Common myeloid progenitor, CD34-positive (primary cell): ENCODE results near the gene NTM.
A peak's percentile ranks its signal among the peaks of the same experiment; 100 is the strongest.

Source experiments
- CTCF ChIA-PET: fragments of 350-600 bp; sonication (Branson Sonifier 250); formaldehyde crosslinking; loops from one replicate; lab custom pipeline; 2021; ENCODE audit warnings: antibody characterized with exemption; lab: Charles Lee
- POLR2A ChIA-PET: fragments of 350-600 bp; sonication (Branson Sonifier 250); formaldehyde crosslinking; loops from one replicate; lab custom pipeline; 2021; ENCODE audit warnings: antibody characterized with exemption; lab: Charles Lee
- DNase-seq, 3 donors: peaks; one replicate each; pipeline versions ENCODE4 v3.0.0 to v3.0.0-alpha.2; 2013
- H3K27ac ChIP-seq, 2 experiments: 1 replicate in 1 of 2; 2 replicates in 1 of 2; pipeline ENCODE4 v1.7.0; 2013; ENCODE audit warnings: inconsistent platforms in 2 of 2, low read length in 2 of 2, mild to moderate bottlenecking in 2 of 2, low read depth in 1 of 2, moderate library complexity in 1 of 2; ENCODE audit not compliant: severe bottlenecking in 2 of 2, insufficient read depth in 1 of 2, poor library complexity in 1 of 2
- H3K27me3 ChIP-seq, 5 experiments: replicated peaks in 2 of 5; 1 replicate in 3 of 5; 2 replicates in 2 of 5; pipeline versions ENCODE4 v1.6.1 to v1.7.0; 2013; ENCODE audit warnings: low read length in 4 of 5, mild to moderate bottlenecking in 2 of 5, moderate library complexity in 2 of 5, inconsistent platforms in 1 of 5; ENCODE audit not compliant: insufficient read depth in 5 of 5, control insufficient read depth in 4 of 5
- H3K36me3 ChIP-seq, 4 experiments: 1 replicate in 2 of 4; 2 replicates in 2 of 4; pipeline versions ENCODE4 v1.6.1 to v1.7.0; 2013; ENCODE audit warnings: low read length in 3 of 4, control low read depth in 1 of 4, mild to moderate bottlenecking in 1 of 4; ENCODE audit not compliant: control insufficient read depth in 4 of 4, insufficient read depth in 4 of 4
- H3K4me1 ChIP-seq, 4 experiments: 1 replicate in 3 of 4; 2 replicates in 1 of 4; pipeline versions ENCODE4 v1.6.1 to v1.7.1; 2013; ENCODE audit warnings: low read length in 3 of 4, mild to moderate bottlenecking in 3 of 4, control low read depth in 1 of 4, inconsistent platforms in 1 of 4, moderate library complexity in 1 of 4; ENCODE audit not compliant: control insufficient read depth in 4 of 4, insufficient read depth in 4 of 4; ENCODE audit errors: control extremely low read depth in 1 of 4
- H3K4me3 ChIP-seq, 7 experiments: 1 replicate in 4 of 7; 2 replicates in 3 of 7; pipeline versions ENCODE4 v1.5.1 to v1.7.0; 2013; ENCODE audit warnings: mild to moderate bottlenecking in 7 of 7, low read length in 6 of 7, moderate library complexity in 6 of 7, inconsistent platforms in 2 of 7, low read depth in 2 of 7, control low read depth in 1 of 7; ENCODE audit not compliant: insufficient read depth in 4 of 7, control insufficient read depth in 1 of 7; ENCODE audit errors: extremely low read depth in 1 of 7
- H3K9me3 ChIP-seq, 5 experiments: 1 replicate in 4 of 5; 2 replicates in 1 of 5; pipeline versions ENCODE4 v1.6.1 to v1.7.1; 2013; ENCODE audit warnings: low read length in 4 of 5, mild to moderate bottlenecking in 2 of 5, inconsistent platforms in 1 of 5, low read depth in 1 of 5, moderate library complexity in 1 of 5; ENCODE audit not compliant: control insufficient read depth in 4 of 5, insufficient read depth in 2 of 5; ENCODE audit errors: control extremely low read depth in 1 of 5
- WGBS: methylation state at CpG from one replicate; pipeline ENCODE4 v1.1.5; 2013; ENCODE audit not compliant: insufficient coverage; 5-methylcytosine and 5-hydroxymethylcytosine counted together

NTM gene

DNA sequence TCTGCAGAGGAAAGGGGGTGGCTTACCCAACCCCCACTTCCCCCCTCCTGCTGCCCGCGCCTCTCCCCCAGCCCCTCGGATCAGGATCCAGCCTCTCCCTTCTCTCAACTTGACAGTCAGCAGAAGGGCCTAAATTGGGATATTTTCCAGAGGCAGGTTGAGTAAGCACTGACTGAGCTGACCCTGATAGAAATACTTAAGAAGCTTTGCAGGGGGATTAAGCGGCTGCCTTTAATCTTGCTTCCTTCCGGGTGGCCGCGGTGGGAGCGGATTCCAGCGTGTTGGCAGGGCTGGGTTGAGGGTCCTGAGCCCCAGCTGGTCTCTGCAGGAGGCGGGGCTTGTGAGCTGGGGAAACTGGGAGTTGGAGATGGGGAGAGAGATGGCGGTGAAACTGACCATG, 445.2 kb downstream of the NTM start:
- Histone ChIP-seq H3K9me3 (no peaks in the 10 kb centered on the region), H3K4me1 (peaks cover 0 to 5% (median 2%) of the 10 kb centered on the region in 4 experiments), H3K27me3 (peaks cover 0 to 3% (median 0%) of the 10 kb centered on the region in 5 experiments), H3K36me3 (no peaks in the 10 kb centered on the region), H3K4me3 (peak overlapping the region in 1 of 7 experiments; percentile 34), H3K27ac (no peak overlapping the region)
- ChIA-PET POLR2A (no interaction called here), CTCF (interaction anchor here (1.5 kb wide), 1 partner anchor 9 kb away, joined by 4 read pairs; no protein-coding TSS in a partner anchor)
- no peak for DNase-seq
- WGBS = no CpG with 5 or more reads among the region's 11 CpGs

GRCh38 chr11:131816051-131816450, 445.6 kb downstream of the NTM start:
- Histone ChIP-seq H3K9me3 (no peaks in the 10 kb centered on the region), H3K4me3 (no peak overlapping the region), H3K27ac (no peak overlapping the region), H3K27me3 (peaks cover 0 to 3% (median 0%) of the 10 kb centered on the region in 5 experiments), H3K36me3 (no peaks in the 10 kb centered on the region), H3K4me1 (peaks cover 0 to 5% (median 2%) of the 10 kb centered on the region in 4 experiments)
- WGBS = 100% methylated on average over 2 of the region's 5 CpGs
- CTCF ChIA-PET = interaction anchor here (1.5 kb wide), 1 partner anchor 8 kb away, joined by 4 read pairs; no protein-coding TSS in a partner anchor
- no peak for DNase-seq
- POLR2A ChIA-PET = no interaction called here

DNA sequence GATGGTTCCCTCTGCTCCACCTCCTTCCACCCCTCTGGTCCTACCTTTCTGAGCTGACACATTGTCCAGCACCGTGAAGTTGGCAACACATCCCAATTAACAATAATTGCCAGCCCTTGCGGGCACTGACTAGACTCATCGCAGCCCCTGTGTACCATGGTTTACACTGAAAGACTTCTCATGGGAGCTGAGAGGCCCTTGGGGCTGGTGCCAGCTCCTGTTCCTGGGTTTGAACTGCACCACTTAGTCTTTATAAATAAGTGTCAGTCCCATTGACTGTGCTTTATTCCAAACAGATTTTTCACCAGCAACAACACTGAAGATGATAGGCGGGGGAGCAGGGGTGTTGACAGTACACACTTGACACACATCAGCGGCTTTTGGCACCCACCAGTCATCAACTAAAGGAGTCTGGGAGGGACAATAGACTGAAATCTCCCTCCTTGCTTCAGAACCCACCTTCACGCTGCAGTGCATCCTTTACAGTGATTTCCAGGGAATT, 447.3 kb downstream of the NTM start:
- Histone ChIP-seq H3K4me1 (peaks cover 0 to 5% (median 2%) of the 10 kb centered on the region in 4 experiments), H3K27ac (no peak overlapping the region), H3K4me3 (no peak overlapping the region), H3K9me3 (no peaks in the 10 kb centered on the region), H3K36me3 (no peaks in the 10 kb centered on the region), H3K27me3 (no peaks in the 10 kb centered on the region)
- ChIA-PET CTCF (no interaction called here), POLR2A (no interaction called here)
- WGBS = 98% methylated on average over 5 of the region's 6 CpGs
- DNase-seq = no peak

- no peaks in the 10 kb centered on the region for H3K36me3 ChIP-seq
- no peak overlapping the region for H3K27ac ChIP-seq
- CTCF ChIA-PET = no interaction called here
- 100% methylated on average over 9 of the region's 10 CpGs for WGBS
- no peaks in the 10 kb centered on the region for H3K9me3 ChIP-seq
- POLR2A ChIA-PET = no interaction called here
- no peak overlapping the region for H3K4me3 ChIP-seq
- H3K4me1 ChIP-seq = peaks cover 0 to 8% (median 5%) of the 10 kb centered on the region in 4 experiments
- DNase-seq = no peak
- no peaks in the 10 kb centered on the region for H3K27me3 ChIP-seq
These were observed 449.4 kb downstream of the NTM start for GRCh38 chr11:131819865-131820264.

- H3K27ac ChIP-seq = no peak overlapping the region
- peaks cover 4 to 13% (median 8%) of the 10 kb centered on the region in 4 experiments for H3K4me1 ChIP-seq
- CTCF ChIA-PET = interaction anchor here (1.0 kb wide), 1 partner anchor 10 kb away, joined by 3 read pairs; no protein-coding TSS in a partner anchor
- WGBS = 5% methylated on average over 4 of the region's 6 CpGs
- H3K36me3 ChIP-seq = peaks cover 0 to 2% (median 0%) of the 10 kb centered on the region in 4 experiments
- H3K27me3 ChIP-seq = no peaks in the 10 kb centered on the region
- DNase-seq = peak in 2 of 3 donors; percentile 54 to 59
- no peaks in the 10 kb centered on the region for H3K9me3 ChIP-seq
- POLR2A ChIA-PET = no interaction called here
- H3K4me3 ChIP-seq = peak overlapping the region in 1 of 7 experiments; percentile 39
These were observed 452.1 kb downstream of the NTM start for GRCh38 chr11:131822506-131822905.

DNA sequence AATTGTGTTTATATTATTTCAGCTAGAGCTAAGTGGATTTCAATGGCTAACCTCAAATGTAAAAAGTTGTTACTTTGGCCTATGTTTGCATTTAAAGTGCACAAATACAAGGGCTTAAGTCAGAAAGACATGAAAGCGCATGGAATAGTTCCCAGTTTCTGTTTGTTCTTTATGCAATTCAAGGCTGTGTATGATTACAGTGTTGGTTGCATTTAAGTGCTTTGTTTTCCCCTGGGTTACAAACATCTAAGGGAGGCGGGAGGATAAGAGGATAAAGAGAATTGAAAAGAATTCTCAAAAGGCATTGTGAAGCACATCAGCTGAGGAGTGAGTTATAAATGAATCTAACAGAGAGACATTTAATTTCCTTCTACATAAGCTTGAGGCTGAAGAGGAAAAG, 453.4 kb downstream of the NTM start:
- no peak for DNase-seq
- Histone ChIP-seq H3K9me3 (no peaks in the 10 kb centered on the region), H3K4me3 (no peak overlapping the region), H3K36me3 (peaks cover 0 to 2% (median 0%) of the 10 kb centered on the region in 4 experiments), H3K4me1 (peaks cover 4 to 19% (median 12%) of the 10 kb centered on the region in 4 experiments), H3K27ac (no peak overlapping the region), H3K27me3 (no peaks in the 10 kb centered on the region)
- WGBS = no CpG with 5 or more reads among the region's 2 CpGs
- ChIA-PET POLR2A (no interaction called here), CTCF (interaction anchor here (1.0 to 1.5 kb wide), 2 partner anchors 8 to 11 kb away, joined by 4 to 5 read pairs; no protein-coding TSS in a partner anchor)

GRCh38 chr11:131824771-131825170, 454.4 kb downstream of the NTM start:
- POLR2A ChIA-PET = no interaction called here
- 48% methylated on average over 3 of the region's 3 CpGs for WGBS
- peak in 2 of 3 donors; percentile 43 to 51 for DNase-seq
- Histone ChIP-seq H3K27ac (no peak overlapping the region), H3K36me3 (peaks cover 0 to 2% (median 0%) of the 10 kb centered on the region in 4 experiments), H3K9me3 (no peaks in the 10 kb centered on the region), H3K4me3 (no peak overlapping the region), H3K27me3 (no peaks in the 10 kb centered on the region), H3K4me1 (peaks cover 4 to 19% (median 12%) of the 10 kb centered on the region in 4 experiments)
- CTCF ChIA-PET = interaction anchor here (1.0 to 1.5 kb wide), 2 partner anchors 9 to 10 kb away, joined by 4 to 5 read pairs; no protein-coding TSS in a partner anchor
